Measurements from ENCODE around the gene OR2B6.
"Not testable (repeated sequence)": the region's sequence is repeated elsewhere in the genome, so short reads cannot be mapped to it uniquely, and the experiment has no call there.

Gene OR2B6

GRCh38 chr6:27956941-27957340, at the start of gene OR2B6:
Gene OR2B6 (plus strand): TSS chr6:27957241. CDS start chr6:27957241, 0 bp downstream.
- DNase-seq (ENCODE audit: low read depth, low spot score), result no peak

- no peak for DNase-seq (ENCODE audit: low read depth, low spot score)
Measured at GRCh38 chr6:27908017-27908416, 49.0 kb upstream of the OR2B6 start.

GRCh38 chr6:27911956-27912446, 45.0 kb upstream of the OR2B6 start, which contains the start of gene OR2B2:
Gene OR2B2 (minus strand): TSS chr6:27912396. CDS start chr6:27912319, 77 bp downstream.
- no peak for DNase-seq (ENCODE audit: low read depth, low spot score)

GRCh38 chr6:27922949-27923348, 34.1 kb upstream of the OR2B6 start:
- no peak for DNase-seq (ENCODE audit: low read depth, low spot score)

- no peak for DNase-seq (ENCODE audit: low read depth, low spot score)
Measured at GRCh38 chr6:27924179-27924578, 32.9 kb upstream of the OR2B6 start.

GRCh38 chr6:27928041-27928440, 29.0 kb upstream of the OR2B6 start:
- not testable (repeated sequence) for DNase-seq (ENCODE audit: low read depth, low spot score)

GRCh38 chr6:27929930-27930329, 27.1 kb upstream of the OR2B6 start:
- not testable (repeated sequence) for DNase-seq (ENCODE audit: low read depth, low spot score)

- DNase-seq (ENCODE audit: low read depth, low spot score), result no peak
Measured at GRCh38 chr6:27931209-27931608, 25.8 kb upstream of the OR2B6 start.

GRCh38 chr6:27940766-27941165, 16.3 kb upstream of the OR2B6 start:
- no peak for DNase-seq (ENCODE audit: low read depth, low spot score)

- not testable (repeated sequence) for DNase-seq (ENCODE audit: low read depth, low spot score)
Measured at GRCh38 chr6:27943072-27943471, 14.0 kb upstream of the OR2B6 start.

- DNase-seq (ENCODE audit: low read depth, low spot score), result no peak
Measured at GRCh38 chr6:27948237-27948636, 8.8 kb upstream of the OR2B6 start.

- DNase-seq (ENCODE audit: low read depth, low spot score), result no peak
Measured at GRCh38 chr6:27951040-27951439, 6.0 kb upstream of the OR2B6 start.

- DNase-seq (ENCODE audit: low read depth, low spot score), result no peak
Measured at GRCh38 chr6:27957516-27957915, 475 bp downstream of the OR2B6 start.

GRCh38 chr6:27962506-27962905, 5.5 kb downstream of the OR2B6 start:
- no peak for DNase-seq (ENCODE audit: low read depth, low spot score)

GRCh38 chr6:27966044-27966443, 9.0 kb downstream of the OR2B6 start:
- DNase-seq (ENCODE audit: low read depth, low spot score), result no peak

GRCh38 chr6:27966816-27967426, 9.9 kb downstream of the OR2B6 start:
- DNase-seq (ENCODE audit: low read depth, low spot score), result no peak

- DNase-seq (ENCODE audit: low read depth, low spot score), result no peak
Measured at GRCh38 chr6:27970444-27970843, 13.4 kb downstream of the OR2B6 start.

GRCh38 chr6:27972750-27973149, 15.7 kb downstream of the OR2B6 start:
- DNase-seq (ENCODE audit: low read depth, low spot score), result no peak

GRCh38 chr6:27977387-27977786, 20.3 kb downstream of the OR2B6 start:
- no peak for DNase-seq (ENCODE audit: low read depth, low spot score)

- DNase-seq (ENCODE audit: low read depth, low spot score), result no peak
Measured at GRCh38 chr6:27978705-27979104, 21.7 kb downstream of the OR2B6 start.

- DNase-seq (ENCODE audit: low read depth, low spot score), result no peak
Measured at GRCh38 chr6:27980111-27980510, 23.1 kb downstream of the OR2B6 start.

GRCh38 chr6:27986928-27987725, 30.1 kb downstream of the OR2B6 start:
- DNase-seq (ENCODE audit: low read depth, low spot score), result no peak

GRCh38 chr6:27994616-27995015, 37.6 kb downstream of the OR2B6 start:
- DNase-seq (ENCODE audit: low read depth, low spot score), result no peak
